HCEC 1CT (cell line): ENCODE data around the gene CFL1.

Source experiments
- DNase-seq: peaks from one replicate; pipeline ENCODE4 v3.0.0-alpha.2; 2017

Gene CFL1

DNA sequence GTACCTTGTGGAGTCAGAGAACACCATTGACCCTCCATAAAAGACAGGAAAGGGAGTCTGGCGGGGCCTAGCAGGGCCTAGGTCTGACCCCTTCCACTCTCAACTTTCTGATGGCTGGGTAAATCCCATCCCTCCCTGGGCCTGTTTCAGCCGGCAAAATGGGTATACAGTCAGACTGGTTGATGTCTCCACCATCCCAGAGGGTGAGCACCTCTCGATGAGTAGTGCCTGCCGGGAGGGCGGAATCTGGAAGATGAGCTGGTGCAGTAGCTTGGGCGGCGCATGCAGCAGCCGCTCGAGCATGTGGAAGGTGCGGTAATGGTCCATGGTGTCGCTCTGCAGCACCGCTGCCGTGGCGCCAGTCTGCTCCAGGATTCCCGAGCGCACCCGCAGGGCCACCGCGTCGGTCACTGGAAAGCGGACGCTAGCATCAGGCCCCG is 29.8 kb upstream of the CFL1 start:
- DNase-seq, result peak; percentile 62

DNA sequence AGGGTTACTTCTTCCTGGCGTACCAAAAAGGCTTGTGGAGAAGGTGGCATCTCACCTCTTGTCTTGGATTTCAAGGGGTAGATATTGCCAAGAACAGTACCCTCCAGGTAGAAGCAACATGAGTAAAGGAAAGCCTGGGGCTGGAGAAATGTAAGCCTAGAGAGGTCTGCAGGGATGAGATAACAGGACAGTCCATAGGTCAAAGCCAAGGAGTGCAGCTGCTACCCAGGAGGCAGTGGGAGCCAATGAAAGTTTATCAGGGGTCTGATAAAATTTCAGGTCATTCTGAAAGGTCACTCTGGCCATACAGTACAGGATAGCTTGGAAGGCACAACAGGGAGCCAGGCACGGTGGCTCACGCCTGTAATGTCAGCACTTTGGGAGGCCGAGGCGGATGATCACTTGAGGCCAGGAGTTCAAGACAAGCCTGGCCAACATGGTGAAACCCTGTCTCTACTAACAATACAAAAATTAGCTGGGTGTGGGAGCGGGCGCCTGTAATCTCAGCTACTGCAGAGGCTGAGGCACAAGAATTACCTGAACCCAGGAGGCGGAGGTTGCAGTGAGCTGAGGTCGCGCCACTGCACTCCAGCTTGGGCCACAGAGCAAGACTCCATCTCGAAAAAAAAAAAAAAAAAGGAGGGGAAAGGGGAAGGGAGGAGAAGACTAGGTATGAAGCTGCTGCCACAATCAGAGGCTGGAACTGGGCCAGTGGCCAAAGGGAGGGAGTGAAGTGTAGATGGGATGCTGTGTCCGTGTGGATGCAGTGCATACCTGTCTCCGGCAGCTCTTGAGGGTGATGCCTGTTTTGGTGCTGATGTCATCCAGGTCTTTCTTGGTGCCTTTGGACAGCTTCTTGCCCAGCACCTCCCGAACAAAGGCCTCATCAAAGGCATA is 29.1 kb upstream of the CFL1 start:
- no peak for DNase-seq

DNA sequence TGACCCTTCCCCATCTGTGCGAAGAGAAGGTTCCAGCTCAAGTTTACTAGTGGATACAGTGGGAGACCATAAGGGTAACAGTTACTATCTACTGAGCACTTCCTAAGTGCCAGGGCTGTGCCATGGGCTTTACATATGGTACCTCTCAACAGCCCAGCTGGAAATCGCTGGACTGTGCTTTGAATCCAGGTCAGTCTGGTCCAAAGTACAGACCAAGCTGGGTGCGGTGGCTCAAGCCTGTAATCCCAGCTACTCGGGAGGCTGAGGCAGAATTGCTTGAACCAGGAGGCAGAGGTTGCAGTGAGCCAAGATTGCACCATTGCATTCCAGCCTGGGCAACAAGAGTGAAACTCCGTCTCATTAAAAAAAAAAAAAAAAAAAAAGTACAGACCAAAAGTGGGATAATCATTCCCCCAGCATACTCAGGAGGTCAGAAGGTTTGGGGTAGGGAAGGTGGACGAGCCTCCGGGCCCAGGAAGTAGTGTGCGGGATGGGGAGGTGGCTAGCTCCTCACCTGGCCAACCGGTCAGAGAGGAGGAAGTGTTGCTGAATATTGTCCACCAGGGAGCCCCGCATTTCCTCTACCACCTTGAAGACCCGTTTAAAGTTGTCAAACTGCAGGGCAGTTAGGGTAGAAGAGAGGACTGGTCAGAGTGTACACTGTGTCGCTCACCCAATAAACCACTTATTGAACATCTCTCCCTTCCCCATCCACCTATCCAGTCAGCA is 28.0 kb upstream of the CFL1 start:
- no peak for DNase-seq

DNA sequence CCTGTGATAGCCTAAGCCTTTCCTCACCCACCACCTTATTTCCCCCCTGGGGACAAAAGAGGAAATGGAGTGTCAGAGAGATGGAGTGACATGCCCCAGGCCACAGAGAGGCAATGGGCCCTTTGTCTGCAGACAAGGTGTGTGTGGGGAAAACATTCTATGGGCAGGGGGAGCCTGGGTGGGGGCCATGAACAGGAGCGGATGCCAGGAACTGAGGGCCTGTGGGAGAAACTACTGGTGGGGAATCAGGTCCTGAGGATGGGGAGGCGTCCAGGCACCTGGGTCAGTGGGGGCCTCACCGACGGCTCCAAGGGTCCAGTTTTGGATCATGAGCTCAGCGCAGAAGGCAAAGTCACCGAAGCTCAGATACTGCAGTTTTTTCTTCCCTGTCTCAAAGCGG is 27.3 kb upstream of the CFL1 start:
- no peak for DNase-seq

DNA sequence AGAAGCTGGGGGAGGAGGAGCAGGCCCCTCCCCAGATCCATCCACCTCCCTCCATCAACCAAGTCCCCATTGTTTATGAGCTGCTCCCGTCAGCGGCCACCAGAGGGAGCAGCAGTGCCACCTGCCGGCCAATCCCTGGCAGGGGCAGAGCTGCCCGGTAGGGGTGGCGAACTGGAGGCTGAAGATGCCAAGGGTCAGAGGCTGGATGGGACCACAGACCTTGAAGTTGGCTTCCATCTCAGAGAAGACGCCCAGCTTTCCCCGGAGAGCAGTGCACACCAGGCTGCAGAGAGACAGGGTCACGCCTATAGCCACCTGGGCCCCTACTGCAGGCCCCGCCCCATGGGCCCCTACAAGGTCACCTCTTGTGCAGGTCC is 26.7 kb upstream of the CFL1 start:
- DNase-seq, result peak; percentile 58

DNA sequence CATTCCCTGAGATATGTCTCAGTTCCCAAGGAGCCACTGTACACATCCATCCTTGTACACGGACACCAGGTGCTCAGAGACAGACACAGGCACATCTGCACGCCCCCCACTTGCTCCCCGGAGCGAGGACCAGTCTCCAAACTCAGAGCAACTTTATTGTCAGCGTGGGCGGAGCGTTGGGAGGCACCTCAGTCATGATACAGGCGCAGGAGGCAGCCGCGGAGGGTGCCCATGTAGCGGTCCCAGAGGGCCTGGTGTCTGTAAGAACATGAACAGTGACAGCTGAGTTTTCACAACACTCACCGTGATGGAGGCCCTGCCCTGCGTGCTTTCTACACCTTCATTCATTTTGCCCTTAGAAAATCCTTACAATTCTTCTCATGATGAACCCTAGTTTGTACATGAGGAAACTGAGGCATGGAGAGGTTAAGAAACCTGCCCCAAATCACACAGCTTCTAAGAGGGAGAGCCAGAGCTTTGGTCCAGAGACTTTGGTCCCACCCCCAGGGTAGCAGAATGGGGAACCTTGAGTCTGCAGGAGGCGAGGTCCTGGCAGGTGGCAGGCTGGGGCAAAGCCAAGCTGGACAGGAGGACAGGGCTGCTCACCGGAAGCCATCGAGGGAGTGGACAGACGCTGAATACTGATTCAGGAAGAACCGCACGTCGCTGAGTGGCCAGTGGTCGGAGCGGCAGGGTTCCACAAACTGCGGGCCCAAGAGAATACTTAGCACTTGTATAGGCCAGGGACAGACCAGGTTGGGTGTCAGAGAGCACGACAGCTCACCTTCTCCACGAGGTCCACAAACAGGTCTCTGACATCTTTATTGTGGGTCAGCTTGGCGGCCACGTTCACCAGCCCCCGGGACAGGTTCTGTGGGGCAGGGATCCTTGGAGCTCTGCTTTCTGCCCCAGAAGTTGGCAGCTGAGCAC is 26.1 kb upstream of the CFL1 start:
- DNase-seq, result no peak

DNA sequence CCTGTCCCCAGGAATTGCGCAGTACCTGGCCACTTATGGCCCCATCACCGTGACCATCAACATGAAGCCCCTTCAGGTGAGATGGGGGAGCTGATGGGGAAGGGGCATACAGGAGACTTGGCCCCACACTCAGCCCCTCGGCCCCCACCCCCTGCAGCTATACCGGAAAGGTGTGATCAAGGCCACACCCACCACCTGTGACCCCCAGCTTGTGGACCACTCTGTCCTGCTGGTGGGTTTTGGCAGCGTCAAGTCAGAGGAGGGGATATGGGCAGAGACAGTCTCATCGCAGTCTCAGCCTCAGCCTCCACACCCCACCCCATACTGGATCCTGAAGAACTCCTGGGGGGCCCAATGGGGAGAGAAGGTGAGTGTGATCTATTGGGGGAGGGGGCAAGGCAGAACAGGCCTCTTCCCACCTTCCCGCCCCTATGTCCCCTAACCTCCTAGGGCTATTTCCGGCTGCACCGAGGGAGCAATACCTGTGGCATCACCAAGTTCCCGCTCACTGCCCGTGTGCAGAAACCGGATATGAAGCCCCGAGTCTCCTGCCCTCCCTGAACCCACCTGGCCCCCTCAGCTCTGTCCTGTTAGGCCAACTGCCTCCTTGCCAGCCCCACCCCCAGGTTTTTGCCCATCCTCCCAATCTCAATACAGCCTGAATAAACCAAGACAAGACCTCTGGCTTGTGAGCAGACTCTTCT is 25.2 kb upstream of the CFL1 start:
- DNase-seq, result no peak

DNA sequence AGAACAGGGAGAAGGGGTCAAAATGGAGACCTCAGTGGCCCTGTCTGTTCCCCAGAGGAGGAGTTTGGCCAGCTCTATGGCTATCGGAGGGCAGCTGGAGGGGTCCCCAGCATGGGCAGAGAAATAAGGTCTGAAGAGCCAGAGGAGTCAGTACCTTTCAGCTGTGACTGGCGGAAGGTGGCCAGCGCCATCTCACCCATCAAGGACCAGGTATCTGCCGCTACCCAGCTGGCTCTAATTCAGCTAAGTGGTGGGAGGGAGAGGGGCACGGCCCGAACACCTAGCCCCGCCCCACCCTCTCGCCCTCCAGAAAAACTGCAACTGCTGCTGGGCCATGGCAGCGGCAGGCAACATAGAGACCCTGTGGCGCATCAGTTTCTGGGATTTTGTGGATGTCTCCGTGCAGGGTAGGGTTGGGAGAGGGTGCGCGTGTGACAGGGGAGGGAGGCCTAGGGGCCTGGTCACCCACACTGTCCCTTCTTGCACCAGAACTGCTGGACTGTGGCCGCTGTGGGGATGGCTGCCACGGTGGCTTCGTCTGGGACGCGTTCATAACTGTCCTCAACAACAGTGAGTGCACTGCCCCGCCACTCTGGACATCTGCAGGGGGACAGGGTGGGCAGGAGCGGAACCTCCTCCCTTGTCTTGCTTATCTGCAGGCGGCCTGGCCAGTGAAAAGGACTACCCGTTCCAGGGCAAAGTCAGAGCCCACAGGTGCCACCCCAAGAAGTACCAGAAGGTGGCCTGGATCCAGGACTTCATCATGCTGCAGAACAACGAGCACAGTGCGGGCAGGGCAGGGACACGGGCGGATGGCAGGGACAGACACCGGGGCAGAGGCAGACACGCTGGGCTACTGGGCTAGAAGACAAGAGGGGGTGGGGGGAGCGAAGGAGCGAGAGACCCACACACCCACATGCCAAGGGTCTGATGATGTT is 24.4 kb upstream of the CFL1 start:
- no peak for DNase-seq

DNA sequence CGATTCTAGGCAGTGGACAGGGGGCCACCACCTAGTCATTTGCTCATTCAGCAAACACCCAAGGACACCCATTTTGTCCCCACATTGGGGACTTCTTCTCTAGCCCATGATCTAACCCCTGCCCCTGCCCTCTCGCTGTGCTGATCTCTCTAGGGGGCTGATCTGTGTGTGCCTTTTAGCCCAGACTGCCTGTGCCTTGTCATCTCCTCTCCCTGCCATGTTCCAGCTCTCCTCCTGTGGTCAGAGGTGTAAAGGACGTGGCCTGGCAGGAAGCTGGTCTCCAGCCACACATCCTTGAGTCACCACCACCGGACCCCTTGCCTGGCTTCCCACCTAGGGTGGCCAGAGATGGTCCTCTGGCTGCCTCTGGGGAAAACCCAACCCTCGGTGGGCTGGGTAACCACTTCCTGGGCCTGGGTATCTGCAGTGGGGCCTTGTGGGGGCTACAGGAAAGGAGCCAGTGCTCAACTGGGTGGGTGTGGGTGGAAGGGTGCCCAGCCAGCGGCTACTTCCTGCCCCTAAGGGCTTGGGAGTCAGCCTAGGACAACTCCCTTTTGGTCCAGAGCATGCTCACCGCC is 23.0 kb upstream of the CFL1 start:
- no peak for DNase-seq

DNA sequence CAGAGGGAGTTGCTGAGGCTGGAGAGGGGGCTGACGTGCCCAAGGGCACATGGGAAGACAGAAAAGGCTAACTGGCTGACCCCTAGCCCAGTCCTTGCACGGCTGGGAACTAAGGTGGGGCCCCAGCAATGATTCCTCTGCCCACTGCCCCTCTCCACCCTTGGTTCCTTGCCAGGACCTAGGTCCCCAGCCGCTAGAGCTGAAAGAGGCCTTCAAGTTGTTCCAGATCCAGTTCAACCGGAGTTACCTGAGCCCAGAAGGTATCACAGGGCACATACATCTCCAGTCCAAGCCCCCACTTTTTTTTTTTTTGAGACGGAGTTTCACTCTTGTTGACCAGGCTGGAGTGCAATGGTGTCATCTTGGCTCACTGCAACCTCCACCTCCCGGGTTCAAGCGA is 22.0 kb upstream of the CFL1 start:
- DNase-seq, result no peak

DNA sequence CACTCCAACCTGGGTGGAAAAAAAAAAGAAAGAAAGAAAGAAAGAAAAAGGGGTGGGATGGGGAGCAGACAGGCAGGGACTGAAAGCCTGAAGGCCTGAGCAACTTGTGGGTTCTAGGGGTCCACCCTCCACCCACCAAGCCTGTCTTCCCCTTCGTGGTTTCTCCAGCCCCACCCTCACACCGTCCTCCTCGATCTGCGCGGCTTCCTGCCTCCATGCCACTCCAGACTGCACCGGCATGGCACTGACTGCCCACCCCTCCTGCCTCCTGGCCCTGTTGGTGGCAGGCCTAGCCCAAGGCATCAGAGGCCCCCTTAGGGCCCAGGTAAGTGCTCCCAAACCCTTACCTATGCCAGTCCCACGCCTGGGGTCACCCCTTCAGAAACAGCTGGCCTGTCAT is 21.6 kb upstream of the CFL1 start, which contains the start of gene CTSW:
Gene CTSW (plus strand): TSS at position 221 of the 400 bp plus-strand sequence. CDS start 18 bp downstream, at position 239.
- DNase-seq, result no peak

DNA sequence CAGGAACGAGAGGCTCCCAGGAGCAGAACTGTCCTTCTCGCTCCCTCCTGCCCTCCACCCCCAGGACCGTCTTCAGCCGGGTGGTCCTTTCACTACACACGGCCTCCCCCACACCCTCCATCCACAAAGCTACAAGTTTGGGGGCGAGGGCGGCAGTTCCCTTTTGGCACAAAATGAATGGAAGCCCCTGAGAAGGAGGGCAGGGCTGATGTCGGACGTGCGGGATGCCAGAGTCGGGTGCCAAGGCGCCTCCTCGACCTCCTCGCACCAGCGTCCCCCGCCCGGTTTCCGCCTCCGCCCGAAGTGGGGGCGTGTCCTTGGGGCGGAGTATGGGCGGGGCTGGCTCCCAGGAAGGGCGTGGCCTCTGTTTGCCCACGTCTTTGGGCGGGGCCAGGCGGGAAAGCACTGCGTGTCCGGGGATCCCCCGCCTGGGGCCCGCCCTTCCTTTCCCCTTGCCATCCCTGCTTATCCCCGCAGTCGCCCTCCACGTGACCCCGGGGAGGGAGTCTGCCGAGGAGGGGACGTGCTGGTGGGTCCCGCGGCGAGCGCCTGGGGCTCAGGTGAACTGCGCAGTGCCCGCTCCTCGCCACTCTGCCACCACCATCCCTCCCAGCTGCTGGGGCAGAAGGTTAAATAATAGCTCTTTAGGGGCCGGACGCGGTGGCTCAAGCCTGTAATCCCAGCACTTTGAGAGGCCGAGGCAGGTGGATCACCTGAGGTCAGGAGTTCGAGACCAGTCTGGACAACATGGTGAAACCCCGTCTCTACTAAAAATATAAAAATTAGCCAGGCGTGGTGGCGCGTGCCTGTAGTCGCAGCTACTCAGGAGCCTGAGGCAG is 15.6 kb upstream of the CFL1 start:
- DNase-seq, result peak; percentile 91

DNA sequence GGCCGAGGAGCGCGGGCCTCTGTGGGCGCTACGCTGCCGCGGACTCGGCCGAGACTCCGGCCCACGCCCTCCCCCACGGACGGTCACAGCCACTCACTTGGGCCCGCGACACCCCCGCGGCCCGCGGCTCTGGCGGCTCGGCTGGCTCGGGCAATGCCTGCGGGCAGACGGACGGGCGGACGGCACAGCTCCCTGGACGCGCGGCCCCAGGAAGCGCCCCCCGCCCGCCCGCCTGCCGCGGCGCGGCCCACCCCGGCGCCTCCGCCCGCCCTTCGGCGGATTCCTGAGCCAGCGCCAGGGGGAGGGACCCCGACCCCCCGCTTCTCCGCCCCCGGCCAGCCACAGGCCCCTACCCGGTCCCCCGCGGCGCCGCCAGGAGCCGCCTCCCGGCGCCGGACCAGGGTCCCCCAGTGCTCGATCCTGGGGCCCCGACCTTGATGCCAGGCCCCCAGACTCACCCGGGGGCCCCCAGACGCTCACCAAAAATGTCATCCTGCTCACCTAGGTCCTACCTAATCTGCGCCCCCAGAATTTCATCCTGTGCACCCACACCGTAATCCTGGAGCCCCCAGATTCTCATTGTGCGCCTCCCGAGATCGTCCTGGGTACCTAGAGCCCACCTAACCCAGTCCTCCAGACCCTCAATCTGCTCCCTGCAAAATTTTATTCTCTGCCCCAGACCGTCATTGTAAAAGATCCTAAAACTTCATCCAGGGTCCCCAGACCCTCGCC is 14.8 kb upstream of the CFL1 start, which contains the start of gene EFEMP2:
Gene EFEMP2 (minus strand): TSS at position 215 of the 732 bp plus-strand sequence. CDS start 446 bp downstream, outside the sequence.
- DNase-seq, result no peak

DNA sequence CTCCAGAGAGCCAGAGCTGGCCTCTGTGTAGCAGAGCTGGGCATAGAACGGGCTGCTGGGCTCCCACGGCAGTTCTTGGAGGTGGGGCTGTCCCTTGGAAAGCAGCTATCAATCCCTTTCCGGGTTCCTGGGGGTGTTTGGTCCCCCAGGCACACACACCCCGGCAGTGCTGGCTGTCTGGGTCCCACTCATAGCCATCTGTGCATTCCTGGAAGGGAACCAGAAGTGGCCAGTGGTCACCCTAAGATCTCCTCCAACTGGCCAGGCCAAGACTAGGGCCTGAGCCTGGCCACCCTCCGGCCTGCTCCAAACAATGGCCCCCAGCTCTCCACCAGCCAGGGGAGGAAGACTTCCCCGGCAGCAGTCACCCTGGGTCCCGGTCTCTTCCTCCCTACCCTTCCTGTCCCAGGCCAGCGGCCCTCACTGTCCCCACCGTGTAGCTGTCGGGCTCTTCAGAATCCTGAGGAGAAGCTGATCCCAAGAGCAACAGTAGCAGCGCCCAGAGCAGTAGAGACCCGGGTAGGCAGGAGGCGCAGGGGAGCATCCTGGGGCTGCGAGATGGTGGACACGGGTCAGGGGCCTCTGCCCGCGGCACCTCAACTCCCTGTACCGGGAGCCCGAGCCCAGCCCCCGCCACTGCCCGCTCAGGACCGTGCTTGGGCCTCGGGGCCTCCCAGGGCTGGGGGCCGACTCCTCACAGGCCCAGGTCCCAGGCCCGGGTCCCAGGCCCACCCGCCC is 14.0 kb upstream of the CFL1 start:
- peak; percentile 40 for DNase-seq

DNA sequence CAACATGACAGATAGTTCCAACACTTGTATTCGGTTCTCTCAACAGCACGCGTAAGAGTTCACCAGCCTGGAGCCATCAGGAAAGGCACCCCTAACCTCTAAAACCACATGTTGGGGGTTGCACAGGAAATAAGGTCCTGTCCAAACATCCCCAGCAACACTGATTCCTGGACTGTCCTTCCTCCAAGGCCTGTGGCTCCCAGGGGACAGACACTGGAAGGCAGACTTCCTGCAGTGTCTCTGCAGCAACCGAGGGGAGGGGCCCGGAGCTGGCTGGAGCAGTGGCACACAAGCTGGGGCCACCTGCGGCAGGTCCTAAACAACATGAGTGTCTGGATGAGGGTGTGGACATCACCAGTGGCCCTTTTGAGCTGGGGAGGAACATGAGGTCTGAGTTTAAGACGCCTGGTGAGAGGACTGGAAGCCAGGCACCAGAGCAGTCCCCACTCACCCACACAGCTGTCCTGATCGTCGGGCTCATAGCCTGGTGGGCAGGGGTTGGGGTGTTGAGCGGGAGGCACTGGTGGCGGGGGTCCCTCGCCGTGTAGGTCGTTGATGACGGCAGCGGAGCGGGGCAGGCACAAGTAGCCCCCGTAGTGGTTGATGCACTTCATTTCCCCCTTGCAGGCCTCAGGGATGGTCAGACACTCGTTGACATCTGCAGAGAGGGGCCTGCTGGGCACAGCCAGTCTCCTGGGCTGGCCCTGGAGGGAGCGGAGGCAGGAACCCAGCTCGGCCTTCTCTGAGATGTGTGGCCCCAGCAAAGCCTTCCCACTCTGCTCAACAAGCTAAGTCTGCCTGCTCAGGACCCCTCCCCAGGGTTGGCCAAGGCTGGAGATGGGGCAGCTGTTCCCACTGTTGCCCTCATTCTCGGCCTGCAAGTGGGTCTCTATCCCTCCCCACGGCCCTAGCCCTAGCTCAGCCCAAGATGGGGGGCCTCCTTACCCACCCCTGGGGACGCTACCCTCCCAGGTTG is 13.0 kb upstream of the CFL1 start:
- no peak for DNase-seq

DNA sequence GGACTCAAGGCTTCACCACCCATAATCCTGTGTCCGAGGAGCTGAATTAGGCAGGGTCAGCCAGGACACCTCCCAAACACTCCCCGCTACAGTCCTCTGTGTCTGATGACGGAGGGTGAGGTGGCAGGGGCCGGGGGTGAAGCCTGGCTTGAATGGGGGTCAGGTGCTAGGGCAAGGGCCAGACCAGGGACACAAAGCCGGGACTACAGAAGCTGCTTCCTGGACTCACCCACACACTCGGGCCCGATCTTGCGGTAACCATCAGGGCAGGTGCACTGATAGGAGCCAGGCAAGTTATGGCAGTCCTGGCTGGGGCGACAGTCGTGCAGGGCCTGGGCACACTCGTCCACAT is 12.3 kb upstream of the CFL1 start:
- no peak for DNase-seq
